ENCODE measurements around the gene FBXL15. TPM values are rescaled to one million over a fixed set of nuclear protein-coding genes. Genes with fewer than 3 reads are reported as not detected.

FBXL15 gene
- total RNA-seq, 4 donors from 2014 or later = 19.5 to 45.9 (median 29.0) TPM

- peaks cover 11 to 55% (median 46%) of the 10 kb centered on the region in 4 donors for H3K4me1 ChIP-seq
- DNase-seq (ENCODE audit: extremely low spot score) = no peak
- H3K27me3 ChIP-seq = peaks cover 0 to 80% (median 26%) of the 10 kb centered on the region in 4 donors
- WGBS = 17% methylated on average over 19 of the region's 48 CpGs
- no peaks in the 10 kb centered on the region for H3K36me3 ChIP-seq
- TF ChIP-seq CTCF (IDR thresholded peaks at IDR 0.05) (no peak), POLR2AphosphoS5 (IDR thresholded peaks at IDR 0.05) (peak; percentile 70 to 72)
- H3K4me3 ChIP-seq = peak overlapping the region; percentile 35 to 61 (median 55)
- no peaks in the 10 kb centered on the region for H3K9me3 ChIP-seq
- intact Hi-C loops (cut with DNase I) = no loop called here
- H3K27ac ChIP-seq (replicated peaks in 1 of 4) = peak overlapping the region; percentile 85 to 99 (median 90)
These were observed 10.1 kb upstream of the FBXL15 start for GRCh38 chr10:102410429-102411073.

- H3K27ac ChIP-seq (replicated peaks in 1 of 4) = no peak overlapping the region
- DNase-seq (ENCODE audit: extremely low spot score) = no peak
- H3K4me3 ChIP-seq = no peak overlapping the region
- TF ChIP-seq POLR2AphosphoS5 (IDR thresholded peaks at IDR 0.05) (no peak), EP300 (IDR thresholded peaks at IDR 0.05) (no peak), POLR2A (IDR thresholded peaks at IDR 0.05; ENCODE audit: low read depth) (no peak), CTCF (IDR thresholded peaks at IDR 0.05) (no peak)
- no peaks in the 10 kb centered on the region for H3K9me3 ChIP-seq
- peaks cover 11 to 45% (median 38%) of the 10 kb centered on the region in 4 donors for H3K4me1 ChIP-seq
- no peaks in the 10 kb centered on the region for H3K36me3 ChIP-seq
- H3K27me3 ChIP-seq = peaks cover 0 to 91% (median 35%) of the 10 kb centered on the region in 4 donors
- 77% methylated on average over 12 of the region's 14 CpGs for WGBS
- intact Hi-C loops (cut with DNase I) = no loop called here
These were observed 9.0 kb upstream of the FBXL15 start for GRCh38 chr10:102411341-102412255.

- peaks cover 0 to 97% (median 36%) of the 10 kb centered on the region in 4 donors for H3K27me3 ChIP-seq
- peaks cover 11 to 39% (median 34%) of the 10 kb centered on the region in 4 donors for H3K4me1 ChIP-seq
- no peaks in the 10 kb centered on the region for H3K9me3 ChIP-seq
- DNase-seq (ENCODE audit: extremely low spot score) = no peak
- H3K27ac ChIP-seq (replicated peaks in 1 of 4) = no peak overlapping the region
- no CpG with 5 or more reads among the region's 10 CpGs for WGBS
- no peaks in the 10 kb centered on the region for H3K36me3 ChIP-seq
- TF ChIP-seq POLR2A (IDR thresholded peaks at IDR 0.05; ENCODE audit: low read depth) (no peak), POLR2AphosphoS5 (IDR thresholded peaks at IDR 0.05) (no peak), CTCF (IDR thresholded peaks at IDR 0.05) (no peak), EP300 (IDR thresholded peaks at IDR 0.05) (no peak)
- intact Hi-C loops (cut with DNase I) = no loop called here
- no peak overlapping the region for H3K4me3 ChIP-seq
These were observed 8.3 kb upstream of the FBXL15 start for GRCh38 chr10:102412293-102412692.

- Histone ChIP-seq H3K9me3 (no peaks in the 10 kb centered on the region), H3K27ac (replicated peaks in 1 of 4) (no peak overlapping the region), H3K4me3 (no peak overlapping the region), H3K27me3 (peaks cover 0 to 97% (median 36%) of the 10 kb centered on the region in 4 donors), H3K36me3 (no peaks in the 10 kb centered on the region), H3K4me1 (peaks cover 11 to 31% (median 27%) of the 10 kb centered on the region in 4 donors)
- TF ChIP-seq POLR2A (IDR thresholded peaks at IDR 0.05; ENCODE audit: low read depth) = no peak
- TF ChIP-seq EP300 (IDR thresholded peaks at IDR 0.05) = no peak
- TF ChIP-seq POLR2AphosphoS5 (IDR thresholded peaks at IDR 0.05) = no peak
- TF ChIP-seq CTCF (IDR thresholded peaks at IDR 0.05) = no peak
- 15% methylated on average over 5 of the region's 5 CpGs for WGBS
- no peak for DNase-seq (ENCODE audit: extremely low spot score)
- intact Hi-C loops (cut with DNase I) = no loop called here
These were observed 7.5 kb upstream of the FBXL15 start for GRCh38 chr10:102413053-102413705.

Data from esophagus muscularis mucosa (tissue), 4 donors.